Dendritic cell treated with granulocyte-macrophage colony-stimulating factor and Interleukin-4, amounts not matched to agents 40 ng/mL and 50 ng/mL, for 4 days (primary cell): Measurements from ENCODE around the gene ITPKB.

ENCODE experiments used
- H3K27ac Mint-ChIP-seq: one replicate; pipeline ENCODE4 v1.8.0; 2022; ENCODE audit warnings: mild to moderate bottlenecking, mixed read lengths
- H3K27me3 Mint-ChIP-seq: one replicate; pipeline ENCODE4 v1.8.0; 2022; ENCODE audit warnings: mild to moderate bottlenecking, mixed read lengths
- H3K36me3 Mint-ChIP-seq: one replicate; pipeline ENCODE4 v1.8.0; 2022; ENCODE audit warnings: low read depth, mixed read lengths
- H3K4me1 Mint-ChIP-seq: one replicate; pipeline ENCODE4 v1.8.0; 2022; ENCODE audit warnings: low read depth, mixed read lengths
- H3K4me3 Mint-ChIP-seq: one replicate; pipeline ENCODE4 v1.8.0; 2022; ENCODE audit warnings: mild to moderate bottlenecking, moderate library complexity, mixed read lengths
- H3K9me3 Mint-ChIP-seq: one replicate; pipeline ENCODE4 v1.8.0; 2022; ENCODE audit warnings: mixed read lengths
- intact Hi-C: fragments of 100-400 bp; cut with micrococcal nuclease; formaldehyde crosslinking; loops from one replicate; pipeline ENCODE4 v1.15.0; 2022

ITPKB gene

GRCh38 chr1:226584164-226584563 is 154.9 kb downstream of the ITPKB start:
- no peaks in the 10 kb centered on the region for H3K36me3 Mint-ChIP-seq
- H3K4me3 Mint-ChIP-seq = no peak overlapping the region
- no peaks in the 10 kb centered on the region for H3K9me3 Mint-ChIP-seq
- intact Hi-C loops = no loop called here
- peaks cover 43% of the 10 kb centered on the region for H3K4me1 Mint-ChIP-seq
- no peaks in the 10 kb centered on the region for H3K27me3 Mint-ChIP-seq
- H3K27ac Mint-ChIP-seq = no peak overlapping the region

- Mint-ChIP-seq H3K27me3 (no peaks in the 10 kb centered on the region), H3K36me3 (no peaks in the 10 kb centered on the region), H3K4me1 (peaks cover 31% of the 10 kb centered on the region), H3K4me3 (no peak overlapping the region), H3K9me3 (no peaks in the 10 kb centered on the region), H3K27ac (no peak overlapping the region)
- intact Hi-C loops = no loop called here
These were observed 156.1 kb downstream of the ITPKB start for GRCh38 chr1:226582966-226583365.
